Measurements from ENCODE around the gene C16orf96. TPM values are rescaled to one million over a fixed set of nuclear protein-coding genes. Genes with fewer than 3 reads are reported as not detected.

The C16orf96 gene
- total and polyA plus RNA-seq, 2 donors (not counting 1 experiment from before 2014, with no cell fraction given) = 0.31 to 0.79 TPM

GRCh38 chr16:4617880-4618279, 61.7 kb downstream of the C16orf96 start:
- ChIA-PET POLR2A (no interaction called here), CTCF (interaction anchor here (0.6 to 5.4 kb wide), 3 partner anchors 8 to 130 kb away, joined by 3 to 50 read pairs (median 17); partner anchors contain the start of gene MGRN1)
- peaks cover 19% of the 10 kb centered on the region for H3K79me2 ChIP-seq (ENCODE audit: control insufficient read depth, insufficient read depth, low read length)
- no peaks in the 10 kb centered on the region for H3K9me3 Mint-ChIP-seq (ENCODE audit: insufficient read depth)
- 97% methylated on average over 8 of the region's 8 CpGs for WGBS (ENCODE audit: insufficient coverage)
- no peaks in the 10 kb centered on the region for H3K27me3 ChIP-seq (replicated peaks in 1 of 4; ENCODE audit: control extremely low read depth in 1 of 4, control insufficient read depth in 3 of 4, insufficient read depth in 4 of 4, low read length in 3 of 4)
- H3K4me1 Mint-ChIP-seq = peaks cover 27% of the 10 kb centered on the region
- no peak for DNase-seq
- no peak for ATAC-seq (ENCODE audit: low read depth)
- H3K4me3 Mint-ChIP-seq = no peak overlapping the region
- H3K27ac Mint-ChIP-seq = no peak overlapping the region
- H4K20me1 ChIP-seq (ENCODE audit: control insufficient read depth, insufficient read depth, low read length, poor library complexity, severe bottlenecking) = peaks cover 13% of the 10 kb centered on the region
- TF ChIP-seq CTCF (IDR thresholded peaks at IDR 0.05) = no peak
- TF ChIP-seq EZH2 (IDR thresholded peaks at IDR 0.05; ENCODE audit: borderline replicate concordance, insufficient read depth, low read depth, low read length, poor library complexity, severe bottlenecking) = no peak
- intact Hi-C loops (cut with micrococcal nuclease) = loop anchor here (2.0 to 10.0 kb wide), 5 partner anchors 201 to 1353 kb away; partner anchors contain the start of genes ADCY9, CORO7, EEF2KMT and TRAP1
- H3K36me3 ChIP-seq (replicated peaks in 1 of 2; ENCODE audit: control extremely low read depth in 1 of 2, control insufficient read depth in 1 of 2, extremely low read depth in 1 of 2, insufficient read depth in 2 of 2, low read length in 1 of 2) = no peaks in the 10 kb centered on the region
- H3K27ac ChIP-seq (ENCODE audit: low read length in 2 of 2) = no peak overlapping the region
- H3K9ac ChIP-seq (ENCODE audit: low read length) = no peak overlapping the region
- H3K4me1 ChIP-seq (ENCODE audit: control insufficient read depth in 2 of 2, insufficient read depth in 2 of 2, low read length in 2 of 2) = peaks cover 27 to 33% of the 10 kb centered on the region in 2 donors
- H3K27me3 Mint-ChIP-seq = no peaks in the 10 kb centered on the region
- no peak overlapping the region for H3K4me3 ChIP-seq (ENCODE audit: control extremely low read depth in 1 of 5, extremely low read depth in 1 of 5, insufficient read depth in 1 of 5, low read depth in 2 of 5, low read length in 4 of 5)
- H3K4me2 ChIP-seq (replicated peaks; ENCODE audit: low read depth, low read length, poor library complexity, severe bottlenecking) = no peak overlapping the region
- H2AFZ ChIP-seq (ENCODE audit: insufficient read depth, low read depth, low read length, poor library complexity, severe bottlenecking) = no peak overlapping the region
- H3K9me3 ChIP-seq (ENCODE audit: control extremely low read depth in 1 of 3, control insufficient read depth in 2 of 3, insufficient read depth in 1 of 3, low read length in 2 of 3) = peaks cover 0 to 9% (median 0%) of the 10 kb centered on the region in 3 donors

GRCh38 chr16:4618645-4619418, 62.7 kb downstream of the C16orf96 start:
- H4K20me1 ChIP-seq (ENCODE audit: control insufficient read depth, insufficient read depth, low read length, poor library complexity, severe bottlenecking) = peaks cover 3% of the 10 kb centered on the region
- H3K4me3 ChIP-seq (ENCODE audit: control extremely low read depth in 1 of 5, extremely low read depth in 1 of 5, insufficient read depth in 1 of 5, low read depth in 2 of 5, low read length in 4 of 5) = no peak overlapping the region
- Mint-ChIP-seq H3K27ac (no peak overlapping the region), H3K9me3 (ENCODE audit: insufficient read depth) (no peaks in the 10 kb centered on the region), H3K27me3 (no peaks in the 10 kb centered on the region), H3K4me1 (peaks cover 22% of the 10 kb centered on the region), H3K4me3 (no peak overlapping the region)
- H3K36me3 ChIP-seq (replicated peaks in 1 of 2; ENCODE audit: control extremely low read depth in 1 of 2, control insufficient read depth in 1 of 2, extremely low read depth in 1 of 2, insufficient read depth in 2 of 2, low read length in 1 of 2) = no peaks in the 10 kb centered on the region
- ChIA-PET POLR2A (no interaction called here), CTCF (no interaction called here)
- peaks cover 17 to 27% of the 10 kb centered on the region in 2 donors for H3K4me1 ChIP-seq (ENCODE audit: control insufficient read depth in 2 of 2, insufficient read depth in 2 of 2, low read length in 2 of 2)
- no peak overlapping the region for H3K9ac ChIP-seq (ENCODE audit: low read length)
- WGBS (ENCODE audit: insufficient coverage) = 93% methylated on average over 6 of the region's 8 CpGs
- no peak overlapping the region for H2AFZ ChIP-seq (ENCODE audit: insufficient read depth, low read depth, low read length, poor library complexity, severe bottlenecking)
- no peak overlapping the region for H3K4me2 ChIP-seq (replicated peaks; ENCODE audit: low read depth, low read length, poor library complexity, severe bottlenecking)
- H3K79me2 ChIP-seq (ENCODE audit: control insufficient read depth, insufficient read depth, low read length) = peaks cover 11% of the 10 kb centered on the region
- no peak overlapping the region for H3K27ac ChIP-seq (ENCODE audit: low read length in 2 of 2)
- ATAC-seq (ENCODE audit: low read depth) (no peak), DNase-seq (no peak)
- H3K9me3 ChIP-seq (ENCODE audit: control extremely low read depth in 1 of 3, control insufficient read depth in 2 of 3, insufficient read depth in 1 of 3, low read length in 2 of 3) = peaks cover 0 to 9% (median 0%) of the 10 kb centered on the region in 3 donors
- H3K27me3 ChIP-seq (replicated peaks in 1 of 4; ENCODE audit: control extremely low read depth in 1 of 4, control insufficient read depth in 3 of 4, insufficient read depth in 4 of 4, low read length in 3 of 4) = no peaks in the 10 kb centered on the region
- TF ChIP-seq EZH2 (IDR thresholded peaks at IDR 0.05; ENCODE audit: borderline replicate concordance, insufficient read depth, low read depth, low read length, poor library complexity, severe bottlenecking) = no peak
- TF ChIP-seq CTCF (IDR thresholded peaks at IDR 0.05) = no peak
- intact Hi-C loops (cut with micrococcal nuclease) = loop anchor here (5.0 to 10.0 kb wide), 4 partner anchors 478 to 1354 kb away; partner anchors contain the start of genes ADCY9, EEF2KMT and TRAP1
